ENCODE measurements around the gene VAT1L. TPM values are rescaled to one million over a fixed set of nuclear protein-coding genes. Genes with fewer than 3 reads are reported as not detected.

The VAT1L gene
- total RNA-seq, 1 donor from 2014 or later, result 6.4 TPM

- no peaks in the 10 kb centered on the region for H3K4me1 ChIP-seq
- H3K27me3 ChIP-seq, result no peaks in the 10 kb centered on the region
- no peaks in the 10 kb centered on the region for H3K36me3 ChIP-seq
- no peaks in the 10 kb centered on the region for H3K9me3 ChIP-seq
- no peak overlapping the region for H3K27ac ChIP-seq
- no peak for DNase-seq (ENCODE audit: extremely low spot score in 2 of 2)
- H3K4me3 ChIP-seq, result no peak overlapping the region
- intact Hi-C loops (cut with DNase I), result no loop called here
- TF ChIP-seq POLR2A (IDR thresholded peaks at IDR 0.05) (no peak), POLR2AphosphoS5 (IDR thresholded peaks at IDR 0.05; ENCODE audit: insufficient read depth in 1 of 2, low read depth in 1 of 2) (no peak), CTCF (IDR thresholded peaks at IDR 0.05) (no peak)
These were observed 167.9 kb downstream of the VAT1L start for GRCh38 chr16:77956231-77956630.

GRCh38 chr16:77960766-77961165 is 172.4 kb downstream of the VAT1L start:
- intact Hi-C loops (cut with DNase I), result no loop called here
- Histone ChIP-seq H3K27me3 (no peaks in the 10 kb centered on the region), H3K27ac (no peak overlapping the region), H3K36me3 (no peaks in the 10 kb centered on the region), H3K4me3 (no peak overlapping the region), H3K9me3 (no peaks in the 10 kb centered on the region), H3K4me1 (no peaks in the 10 kb centered on the region)
- TF ChIP-seq POLR2A (IDR thresholded peaks at IDR 0.05) (no peak), CTCF (IDR thresholded peaks at IDR 0.05) (no peak), POLR2AphosphoS5 (IDR thresholded peaks at IDR 0.05; ENCODE audit: insufficient read depth in 1 of 2, low read depth in 1 of 2) (no peak)
- no peak for DNase-seq (ENCODE audit: extremely low spot score in 2 of 2)

DNA sequence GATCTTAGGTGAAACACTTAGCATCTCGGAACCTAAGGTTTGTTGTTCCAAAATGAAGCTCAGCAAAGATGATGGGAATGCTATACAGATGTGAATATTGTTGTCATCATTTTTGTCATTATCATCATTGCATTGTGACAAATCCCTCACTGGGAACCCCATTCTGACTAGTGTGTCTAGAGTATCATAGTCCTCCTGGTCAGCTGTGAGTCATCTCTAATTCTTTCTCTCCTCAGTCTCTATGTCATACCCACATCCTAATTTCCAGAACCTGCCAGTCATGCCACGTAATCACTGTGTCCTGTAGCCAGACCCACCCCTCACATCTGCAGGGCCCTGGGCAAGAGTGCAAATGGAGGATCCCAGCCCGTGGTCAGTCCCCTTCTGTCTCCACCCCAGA is 173.4 kb downstream of the VAT1L start:
- DNase-seq (ENCODE audit: extremely low spot score in 2 of 2), result no peak
- TF ChIP-seq POLR2A (IDR thresholded peaks at IDR 0.05) (no peak), POLR2AphosphoS5 (IDR thresholded peaks at IDR 0.05; ENCODE audit: insufficient read depth in 1 of 2, low read depth in 1 of 2) (no peak), CTCF (IDR thresholded peaks at IDR 0.05) (no peak)
- Histone ChIP-seq H3K4me3 (no peak overlapping the region), H3K27me3 (no peaks in the 10 kb centered on the region), H3K9me3 (no peaks in the 10 kb centered on the region), H3K36me3 (no peaks in the 10 kb centered on the region), H3K27ac (no peak overlapping the region), H3K4me1 (no peaks in the 10 kb centered on the region)
- intact Hi-C loops (cut with DNase I), result no loop called here

GRCh38 chr16:77962689-77963088 is 174.3 kb downstream of the VAT1L start:
- Histone ChIP-seq H3K4me1 (no peaks in the 10 kb centered on the region), H3K4me3 (no peak overlapping the region), H3K27ac (no peak overlapping the region), H3K36me3 (no peaks in the 10 kb centered on the region), H3K9me3 (no peaks in the 10 kb centered on the region), H3K27me3 (no peaks in the 10 kb centered on the region)
- DNase-seq (ENCODE audit: extremely low spot score in 2 of 2), result no peak
- TF ChIP-seq POLR2AphosphoS5 (IDR thresholded peaks at IDR 0.05; ENCODE audit: insufficient read depth in 1 of 2, low read depth in 1 of 2), result no peak
- no peak for TF ChIP-seq POLR2A (IDR thresholded peaks at IDR 0.05)
- TF ChIP-seq CTCF (IDR thresholded peaks at IDR 0.05), result no peak
- intact Hi-C loops (cut with DNase I), result no loop called here

DNA sequence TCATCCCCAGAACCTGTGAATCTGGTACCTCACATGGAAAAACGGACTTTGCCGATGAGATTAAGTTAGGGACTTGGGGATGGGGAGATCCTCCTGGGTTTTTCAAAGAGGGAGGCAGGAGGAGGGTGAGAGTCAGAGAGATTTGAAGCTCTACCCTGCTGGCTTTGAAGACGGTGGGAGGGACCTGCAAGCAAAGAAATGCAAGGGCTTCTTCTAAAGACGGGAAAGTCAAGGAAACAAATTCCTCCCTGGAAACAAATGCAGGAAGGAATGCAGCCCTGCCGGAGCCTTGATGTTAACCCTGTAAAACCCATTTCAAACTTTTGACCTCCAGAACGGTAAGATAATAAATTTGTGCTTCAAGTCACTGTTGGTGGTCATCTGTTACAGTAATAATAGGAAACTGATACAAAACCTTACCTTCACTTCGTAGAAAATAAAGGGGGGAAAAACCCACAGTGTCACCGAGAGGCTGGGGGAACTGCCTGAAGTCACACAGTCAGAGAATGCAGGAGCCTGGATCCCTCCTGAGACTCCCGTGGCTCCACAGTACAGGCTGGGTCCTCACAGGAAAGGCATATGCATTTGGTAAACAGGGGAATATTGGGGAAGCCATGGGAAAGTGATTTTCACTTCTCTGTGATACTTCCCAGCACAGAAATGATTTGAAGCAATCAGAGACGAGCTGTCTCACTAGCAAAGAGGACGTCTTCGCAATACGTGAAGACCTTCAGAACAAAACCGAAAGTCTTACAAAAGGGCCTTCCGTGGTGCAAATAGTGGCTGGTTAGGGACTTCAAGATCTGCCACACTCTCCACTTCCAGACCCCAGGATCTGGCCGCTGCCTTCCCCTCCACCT is 175.1 kb downstream of the VAT1L start:
- intact Hi-C loops (cut with DNase I), result no loop called here
- Histone ChIP-seq H3K36me3 (no peaks in the 10 kb centered on the region), H3K4me1 (no peaks in the 10 kb centered on the region), H3K4me3 (no peak overlapping the region), H3K27me3 (no peaks in the 10 kb centered on the region), H3K9me3 (no peaks in the 10 kb centered on the region), H3K27ac (no peak overlapping the region)
- TF ChIP-seq CTCF (IDR thresholded peaks at IDR 0.05) (no peak), POLR2A (IDR thresholded peaks at IDR 0.05) (no peak), POLR2AphosphoS5 (IDR thresholded peaks at IDR 0.05; ENCODE audit: insufficient read depth in 1 of 2, low read depth in 1 of 2) (no peak)
- no peak for DNase-seq (ENCODE audit: extremely low spot score in 2 of 2)

All from vagina (tissue), 2 donors.